ENCODE results near the gene DELE1.

DELE1 gene

DNA sequence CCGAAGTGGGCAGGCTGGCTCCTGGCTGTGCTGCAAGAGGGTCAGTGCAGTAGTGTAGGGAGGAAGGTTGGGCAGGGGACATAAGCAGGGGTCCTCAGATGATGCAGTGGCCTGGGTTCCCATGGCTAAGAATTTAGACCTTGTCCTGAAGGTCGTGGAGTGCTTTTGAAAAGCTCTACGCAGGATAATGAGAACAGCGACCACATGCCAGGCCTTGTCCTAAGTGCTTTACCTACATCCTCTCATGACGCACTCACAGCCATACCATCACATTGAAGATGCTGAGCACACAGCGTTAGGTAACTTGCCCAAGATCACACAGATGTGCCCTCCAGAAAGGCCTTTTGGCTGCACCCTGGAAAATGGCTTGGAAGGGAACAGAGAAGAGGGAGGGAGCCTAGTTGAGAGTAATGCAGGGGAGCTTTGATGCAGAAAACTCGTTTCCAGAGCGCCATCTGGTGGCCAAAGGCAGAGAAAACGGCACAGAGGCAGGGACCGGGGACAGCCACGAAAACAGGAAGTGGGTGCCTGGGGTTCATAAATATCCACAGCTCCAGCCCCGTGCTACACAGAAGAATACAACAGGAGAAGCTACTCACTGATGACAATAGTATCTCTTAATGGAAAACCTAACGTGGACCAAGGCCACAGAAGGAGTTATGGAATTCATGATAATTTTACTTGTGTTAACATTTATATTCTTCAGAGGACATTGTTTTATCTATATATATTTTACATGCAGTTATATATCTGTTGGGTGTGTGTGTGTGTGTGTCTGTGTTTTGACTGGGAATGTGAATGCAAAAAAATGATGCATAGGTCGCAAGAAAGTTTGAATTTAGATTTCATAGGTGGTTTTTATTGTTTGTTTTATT is 37.0 kb downstream of the DELE1 start:
- peak; percentile 88 for DNase-seq

DNA sequence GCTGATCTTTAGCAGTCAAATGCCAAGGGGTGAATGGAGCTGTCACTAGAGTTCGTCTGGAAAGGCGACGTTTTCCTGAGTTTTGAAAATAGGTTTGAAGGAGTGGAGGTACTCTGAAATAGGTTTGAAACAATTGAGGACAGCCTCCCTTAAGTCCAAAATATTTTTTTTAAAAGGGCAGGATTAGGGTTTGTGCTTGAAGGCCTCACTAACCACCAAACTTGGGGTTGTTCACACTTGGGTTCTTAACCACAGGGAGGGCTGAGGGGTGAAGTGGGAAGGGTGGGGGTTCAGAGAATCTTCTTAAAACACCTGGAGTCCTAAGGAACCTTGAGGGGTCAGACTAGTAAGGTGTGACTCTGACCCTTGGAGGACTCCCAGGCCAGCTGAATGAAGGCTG is 37.8 kb downstream of the DELE1 start:
- DNase-seq, result no peak

DNA sequence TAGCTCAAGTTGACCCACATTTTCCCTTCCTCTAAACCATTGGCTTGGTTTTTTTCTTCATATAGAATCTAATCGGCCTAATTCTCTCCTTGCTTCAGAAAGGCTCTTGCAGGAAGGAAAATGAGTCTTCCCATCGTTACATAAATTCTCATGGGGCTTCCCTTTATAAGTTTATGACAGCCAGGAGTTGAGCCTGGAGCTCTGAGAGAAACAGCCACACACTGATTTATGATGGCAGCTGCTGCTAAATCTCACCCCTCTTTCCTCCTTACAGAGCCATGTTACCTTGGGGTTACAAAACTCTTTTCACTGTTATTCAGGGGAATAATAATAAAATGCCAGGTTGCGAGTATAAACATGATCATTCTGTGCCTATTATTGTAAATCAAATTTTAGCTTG is 40.0 kb downstream of the DELE1 start:
- no peak for DNase-seq

GRCh38 chr5:141965071-141965470 is 41.4 kb downstream of the DELE1 start:
- no peak for DNase-seq

DNA sequence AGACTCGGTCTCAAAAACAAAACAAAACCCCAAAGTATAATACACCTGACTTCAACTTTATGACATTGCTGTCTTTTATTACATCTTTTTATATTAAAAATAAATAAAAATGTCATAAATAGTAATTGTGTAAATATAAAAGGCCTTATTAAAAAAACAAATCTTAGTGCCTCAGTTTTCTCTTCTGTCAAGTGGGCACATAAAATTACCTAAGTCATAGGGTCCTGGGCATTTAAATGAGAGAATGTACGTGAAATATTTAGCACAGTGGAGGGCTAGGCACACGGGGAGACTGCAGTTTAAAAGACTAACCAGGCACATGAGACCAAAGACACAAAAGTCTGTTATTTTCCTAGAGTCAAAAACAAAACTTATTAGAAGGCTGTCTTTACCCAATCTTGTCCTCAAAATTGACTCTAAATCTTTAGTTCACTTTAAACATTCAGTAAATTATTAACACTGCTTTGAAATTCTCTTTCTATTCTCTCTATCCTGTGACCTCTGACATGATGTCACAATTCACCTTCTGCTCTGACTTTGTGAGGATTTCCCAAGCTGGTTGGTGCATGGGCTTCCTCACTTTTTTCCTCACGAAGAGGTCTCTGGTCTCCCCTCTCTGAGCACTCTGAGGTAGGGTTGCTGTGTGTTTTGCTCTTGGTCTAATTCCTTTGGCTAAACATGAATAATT is 42.7 kb downstream of the DELE1 start:
- no peak for DNase-seq

GRCh38 chr5:141966963-141967333 is 43.3 kb downstream of the DELE1 start:
- no peak for DNase-seq

- peak; percentile 94 for DNase-seq
Measured at GRCh38 chr5:141968914-141969608, 45.4 kb downstream of the DELE1 start, which contains the start of gene RNF14. RNF14 (plus strand) TSS chr5:141969105; CDS start chr5:141973589, 4,484 bp downstream.

DNA sequence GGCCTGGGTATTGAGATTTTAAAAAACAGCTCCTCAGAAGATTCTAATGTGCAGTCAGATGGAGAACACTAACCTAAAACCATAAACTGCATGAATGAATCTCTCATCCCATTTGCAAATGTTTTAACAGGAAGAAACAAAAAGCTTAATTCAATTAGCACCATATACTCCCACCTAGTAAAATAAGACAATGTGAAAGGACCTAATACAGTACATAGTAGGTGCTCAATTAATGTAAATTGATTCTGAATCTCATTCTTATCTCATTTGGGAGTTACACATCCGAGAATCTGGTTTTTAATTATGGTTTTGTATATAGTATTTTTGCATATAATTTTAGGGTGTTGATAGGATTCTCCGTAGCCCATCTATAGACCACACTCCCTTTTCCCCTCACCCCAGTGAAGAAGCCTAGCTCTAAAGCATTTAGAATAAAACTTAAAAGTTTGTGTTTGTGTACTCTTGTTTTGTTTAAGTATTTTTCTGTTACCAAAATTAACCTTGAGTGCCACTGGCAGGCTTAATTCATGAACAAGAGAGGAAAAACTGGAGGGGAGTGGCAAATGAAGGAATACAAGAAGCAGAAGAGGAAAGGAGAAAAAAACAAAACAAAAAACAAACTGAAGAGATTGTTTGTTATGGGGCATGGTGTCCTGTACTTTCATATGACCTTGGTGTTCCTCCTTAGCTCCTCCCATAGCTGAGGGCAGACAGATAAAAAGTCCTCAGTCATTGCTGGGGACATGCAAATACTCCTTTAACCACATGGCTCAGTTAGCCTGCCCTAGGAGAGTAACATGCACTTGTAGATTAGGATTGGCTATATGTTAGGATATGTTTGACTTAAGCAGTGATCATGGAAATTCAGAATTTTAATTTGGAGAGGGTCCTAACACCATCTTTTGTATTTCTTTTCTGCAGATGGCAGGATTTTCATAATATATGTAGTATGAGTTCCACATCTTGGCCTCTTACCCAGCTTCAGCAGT is 46.4 kb downstream of the DELE1 start:
- no peak for DNase-seq

- no peak for DNase-seq
Measured at GRCh38 chr5:141973871-141974595, 50.4 kb downstream of the DELE1 start.

DNA sequence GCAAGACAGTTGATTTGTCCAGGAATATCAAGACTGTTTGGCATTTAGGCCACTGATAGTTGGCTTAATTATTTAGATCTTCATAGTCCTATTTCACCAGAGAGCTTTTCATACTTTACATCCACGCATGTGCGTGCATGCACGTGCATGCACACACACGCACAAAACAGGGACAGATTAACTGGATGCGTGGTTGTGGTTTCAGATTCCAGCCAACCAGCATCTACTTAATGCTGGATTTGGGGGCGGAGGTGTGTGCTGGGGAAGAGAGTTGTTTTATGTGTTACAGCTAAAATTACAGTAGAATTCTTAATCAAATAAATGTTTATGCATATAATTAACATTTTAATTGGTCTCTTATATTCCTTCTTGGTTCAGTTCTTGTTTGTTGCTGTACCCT is 52.5 kb downstream of the DELE1 start:
- DNase-seq, result no peak

GRCh38 chr5:141978389-141978788 is 54.7 kb downstream of the DELE1 start:
- no peak for DNase-seq

DNA sequence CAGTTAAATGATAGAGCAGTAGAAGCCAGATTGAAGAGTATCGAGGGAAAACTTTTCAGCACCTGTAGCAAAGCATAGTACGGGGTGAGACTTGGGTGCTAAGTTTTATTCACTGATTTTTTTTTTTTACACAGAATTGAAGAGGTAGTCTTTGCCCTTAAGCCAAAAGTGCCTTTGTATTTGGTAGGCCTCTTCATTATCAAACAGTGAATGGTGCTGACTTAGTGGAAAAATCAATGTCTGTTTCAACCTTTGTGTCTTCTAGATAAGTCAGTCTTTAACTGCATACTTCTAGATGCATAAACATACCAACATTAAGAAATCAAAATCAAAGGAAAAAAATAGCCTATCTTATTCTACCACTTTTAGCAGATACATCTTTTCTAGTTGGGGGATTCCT is 59.0 kb downstream of the DELE1 start:
- no peak for DNase-seq

GRCh38 chr5:141986072-141986471 is 62.4 kb downstream of the DELE1 start:
- DNase-seq, result no peak

GRCh38 chr5:141989720-141990119 is 66.0 kb downstream of the DELE1 start:
- DNase-seq, result no peak

All from activated CD4-positive, CD25-positive, alpha-beta regulatory T cell treated with anti-CD3 and anti-CD28 coated beads, Interleukin-2, amount 50 U/mL, for 72 hours (primary cell).